ENCODE results near the gene LAMA3.

The LAMA3 gene

DNA sequence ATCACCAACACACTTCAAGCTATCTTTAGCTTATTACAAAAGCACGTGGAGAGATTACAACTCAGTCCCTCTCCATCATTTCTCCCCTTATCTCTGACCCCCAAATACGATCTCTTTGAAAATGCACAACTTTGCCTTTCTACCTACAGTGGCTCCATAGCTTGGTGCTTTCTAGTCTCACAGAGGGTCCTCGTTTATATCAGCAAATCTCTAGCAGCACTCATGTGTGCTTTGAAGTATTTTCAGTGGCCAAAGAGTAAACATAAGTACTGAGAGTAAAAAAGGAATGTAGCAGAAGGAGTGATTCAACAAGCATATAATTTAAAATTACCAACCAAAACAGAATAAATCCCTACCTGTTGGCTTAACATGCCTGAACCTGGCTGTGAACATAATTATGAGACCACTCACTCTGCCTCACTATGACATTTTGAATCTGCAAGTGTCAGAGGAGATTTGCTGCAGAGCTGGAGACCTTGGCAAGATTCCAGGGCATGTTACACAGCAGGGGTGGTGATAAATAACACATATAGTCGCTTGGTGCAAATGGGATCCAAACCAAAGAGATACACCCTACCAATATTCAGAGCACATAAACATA lies 54.6 kb downstream of the LAMA3 start:
- Histone ChIP-seq H3K9me3 (ENCODE audit: severe bottlenecking) (no peaks in the 10 kb centered on the region), H3K27me3 (ENCODE audit: insufficient read depth, low read depth, severe bottlenecking) (no peaks in the 10 kb centered on the region), H3K4me3 (ENCODE audit: low read depth, low read length) (no peak overlapping the region), H3K36me3 (no peaks in the 10 kb centered on the region), H3K27ac (no peak overlapping the region)
- no peak for DNase-seq
- TF ChIP-seq, protein P1, sequence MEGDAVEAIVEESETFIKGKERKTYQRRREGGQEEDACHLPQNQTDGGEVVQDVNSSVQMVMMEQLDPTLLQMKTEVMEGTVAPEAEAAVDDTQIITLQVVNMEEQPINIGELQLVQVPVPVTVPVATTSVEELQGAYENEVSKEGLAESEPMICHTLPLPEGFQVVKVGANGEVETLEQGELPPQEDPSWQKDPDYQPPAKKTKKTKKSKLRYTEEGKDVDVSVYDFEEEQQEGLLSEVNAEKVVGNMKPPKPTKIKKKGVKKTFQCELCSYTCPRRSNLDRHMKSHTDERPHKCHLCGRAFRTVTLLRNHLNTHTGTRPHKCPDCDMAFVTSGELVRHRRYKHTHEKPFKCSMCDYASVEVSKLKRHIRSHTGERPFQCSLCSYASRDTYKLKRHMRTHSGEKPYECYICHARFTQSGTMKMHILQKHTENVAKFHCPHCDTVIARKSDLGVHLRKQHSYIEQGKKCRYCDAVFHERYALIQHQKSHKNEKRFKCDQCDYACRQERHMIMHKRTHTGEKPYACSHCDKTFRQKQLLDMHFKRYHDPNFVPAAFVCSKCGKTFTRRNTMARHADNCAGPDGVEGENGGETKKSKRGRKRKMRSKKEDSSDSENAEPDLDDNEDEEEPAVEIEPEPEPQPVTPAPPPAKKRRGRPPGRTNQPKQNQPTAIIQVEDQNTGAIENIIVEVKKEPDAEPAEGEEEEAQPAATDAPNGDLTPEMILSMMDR (IDR thresholded peaks at IDR 0.05; ENCODE audit: low read depth, low read length), result no peak

DNA sequence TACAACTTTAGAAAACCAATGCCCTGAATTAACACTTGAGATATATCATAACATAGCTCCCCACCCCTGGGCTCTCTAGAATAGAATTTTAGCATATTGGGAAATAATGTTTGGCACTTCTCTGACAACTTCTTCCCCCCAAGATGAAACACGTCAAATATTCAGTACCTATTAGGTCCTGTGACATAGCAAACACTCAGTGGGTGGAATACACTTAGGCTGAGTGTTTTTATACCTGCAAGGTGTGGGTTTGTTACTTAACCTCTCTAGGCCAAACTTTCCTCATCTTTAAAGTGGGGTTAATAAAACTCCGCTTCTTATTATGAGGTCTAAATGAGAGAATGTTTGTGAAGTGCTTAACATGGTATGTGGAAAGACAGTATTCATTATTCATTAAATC lies 56.1 kb downstream of the LAMA3 start:
- Histone ChIP-seq H3K9me3 (ENCODE audit: severe bottlenecking) (no peaks in the 10 kb centered on the region), H3K27ac (no peak overlapping the region), H3K36me3 (no peaks in the 10 kb centered on the region), H3K4me3 (ENCODE audit: low read depth, low read length) (no peak overlapping the region), H3K27me3 (ENCODE audit: insufficient read depth, low read depth, severe bottlenecking) (no peaks in the 10 kb centered on the region)
- TF ChIP-seq, protein P1 (IDR thresholded peaks at IDR 0.05; ENCODE audit: low read depth, low read length), result no peak
- DNase-seq, result no peak

DNA sequence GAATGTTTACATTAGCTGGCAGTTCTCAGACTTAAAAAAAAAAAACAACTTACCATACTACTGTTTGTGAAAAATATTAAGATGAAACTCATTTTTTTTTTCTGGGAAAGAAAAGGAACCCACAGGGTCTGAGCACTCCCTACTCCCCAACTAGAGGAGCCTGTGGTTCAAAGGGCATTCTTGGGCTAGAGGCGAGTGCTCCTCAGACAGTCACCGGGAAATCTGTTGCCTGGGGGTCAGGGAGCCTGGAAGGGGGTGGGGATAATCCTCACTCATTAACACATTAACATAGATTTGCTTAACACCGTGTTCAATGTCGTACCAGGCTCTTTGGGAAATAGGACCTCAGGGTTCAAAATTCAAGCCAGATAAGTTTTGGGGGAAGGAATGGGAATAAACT lies 57.6 kb downstream of the LAMA3 start:
- Histone ChIP-seq H3K9me3 (ENCODE audit: severe bottlenecking) (no peaks in the 10 kb centered on the region), H3K4me3 (ENCODE audit: low read depth, low read length) (no peak overlapping the region), H3K27me3 (ENCODE audit: insufficient read depth, low read depth, severe bottlenecking) (no peaks in the 10 kb centered on the region), H3K27ac (no peak overlapping the region), H3K36me3 (no peaks in the 10 kb centered on the region; the same call in 1 of the 2 replicates)
- TF ChIP-seq, protein P1 (IDR thresholded peaks at IDR 0.05; ENCODE audit: low read depth, low read length), result no peak
- DNase-seq, result no peak

DNA sequence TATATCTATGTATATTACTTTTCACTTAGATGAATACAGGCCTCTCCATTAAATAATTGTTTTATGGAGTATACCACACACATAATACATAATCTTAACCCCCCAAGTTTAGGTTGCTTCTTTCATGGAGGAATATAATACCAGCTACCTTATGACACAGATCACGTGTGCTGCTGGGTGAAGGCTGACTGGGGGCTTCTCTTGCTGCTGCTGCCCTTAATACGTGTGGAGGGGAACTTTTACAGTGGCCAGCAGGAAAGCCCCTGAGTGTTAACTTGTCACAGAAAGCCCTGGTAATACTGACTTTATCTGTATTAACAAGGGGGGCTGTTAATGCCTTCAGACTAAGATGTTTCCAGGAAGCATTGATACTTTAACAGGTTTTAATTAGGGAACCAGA lies 63.1 kb downstream of the LAMA3 start:
- TF ChIP-seq, protein P1 (IDR thresholded peaks at IDR 0.05; ENCODE audit: low read depth, low read length), result no peak
- no peak for DNase-seq
- Histone ChIP-seq H3K9me3 (ENCODE audit: severe bottlenecking) (no peaks in the 10 kb centered on the region), H3K4me3 (ENCODE audit: low read depth, low read length) (no peak overlapping the region), H3K27me3 (ENCODE audit: insufficient read depth, low read depth, severe bottlenecking) (no peaks in the 10 kb centered on the region), H3K36me3 (peaks cover 7% of the 10 kb centered on the region), H3K27ac (no peak overlapping the region)

DNA sequence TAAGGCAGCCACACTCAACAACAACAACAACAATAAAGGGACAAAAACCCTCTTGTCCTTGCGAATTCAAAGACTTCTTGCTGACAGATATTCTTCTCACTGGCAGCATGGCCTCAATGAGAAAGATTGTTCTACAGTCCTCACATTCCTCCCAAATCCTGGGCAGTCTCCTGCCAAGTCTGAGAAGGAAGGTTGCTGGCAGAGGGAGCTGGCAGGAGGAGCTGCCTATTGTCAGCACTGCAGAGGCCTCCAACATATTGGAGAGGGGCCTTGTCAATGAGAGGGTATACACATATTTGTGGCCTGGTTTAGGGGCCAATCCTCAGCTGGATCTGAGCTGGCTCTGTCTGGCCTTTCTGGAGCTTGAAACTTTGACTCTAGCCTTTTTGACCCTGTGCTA lies 63.5 kb downstream of the LAMA3 start:
- TF ChIP-seq, protein P1 (IDR thresholded peaks at IDR 0.05; ENCODE audit: low read depth, low read length), result no peak
- no peaks in the 10 kb centered on the region for H3K27me3 ChIP-seq (ENCODE audit: insufficient read depth, low read depth, severe bottlenecking)
- H3K36me3 ChIP-seq, result peaks cover 7% of the 10 kb centered on the region
- DNase-seq, result no peak
- no peak overlapping the region for H3K27ac ChIP-seq
- no peaks in the 10 kb centered on the region for H3K9me3 ChIP-seq (ENCODE audit: severe bottlenecking)
- no peak overlapping the region for H3K4me3 ChIP-seq (ENCODE audit: low read depth, low read length)

Measured in WERI-Rb-1 (cell line).